ENCODE data around the gene THBS2.

DNA sequence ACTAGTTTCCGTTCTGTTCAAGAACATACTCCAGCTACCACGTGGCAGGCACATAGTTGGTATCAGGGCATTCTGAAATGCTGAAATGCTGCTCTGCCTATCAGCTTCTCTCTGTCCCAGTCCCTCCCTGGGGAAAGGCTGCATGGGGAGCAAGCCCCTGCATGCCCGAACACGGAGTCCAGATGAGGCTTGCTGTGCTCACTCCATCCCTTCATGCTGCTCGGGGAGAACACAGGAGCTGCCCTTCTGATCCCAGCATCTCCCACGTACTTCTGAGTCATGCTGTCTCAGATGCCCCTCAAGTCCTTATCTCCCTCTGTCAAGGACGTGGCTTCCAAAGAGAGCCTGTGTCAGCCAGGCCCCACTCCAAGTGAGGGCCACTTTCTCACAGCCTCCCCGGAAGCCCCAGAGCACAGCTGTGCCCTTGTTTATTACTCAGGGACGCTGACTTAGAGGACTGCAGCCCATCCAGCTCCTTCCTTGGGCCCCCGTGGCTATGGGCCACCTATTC lies 29.4 kb downstream of the THBS2 start:
- TF ChIP-seq, protein P1, sequence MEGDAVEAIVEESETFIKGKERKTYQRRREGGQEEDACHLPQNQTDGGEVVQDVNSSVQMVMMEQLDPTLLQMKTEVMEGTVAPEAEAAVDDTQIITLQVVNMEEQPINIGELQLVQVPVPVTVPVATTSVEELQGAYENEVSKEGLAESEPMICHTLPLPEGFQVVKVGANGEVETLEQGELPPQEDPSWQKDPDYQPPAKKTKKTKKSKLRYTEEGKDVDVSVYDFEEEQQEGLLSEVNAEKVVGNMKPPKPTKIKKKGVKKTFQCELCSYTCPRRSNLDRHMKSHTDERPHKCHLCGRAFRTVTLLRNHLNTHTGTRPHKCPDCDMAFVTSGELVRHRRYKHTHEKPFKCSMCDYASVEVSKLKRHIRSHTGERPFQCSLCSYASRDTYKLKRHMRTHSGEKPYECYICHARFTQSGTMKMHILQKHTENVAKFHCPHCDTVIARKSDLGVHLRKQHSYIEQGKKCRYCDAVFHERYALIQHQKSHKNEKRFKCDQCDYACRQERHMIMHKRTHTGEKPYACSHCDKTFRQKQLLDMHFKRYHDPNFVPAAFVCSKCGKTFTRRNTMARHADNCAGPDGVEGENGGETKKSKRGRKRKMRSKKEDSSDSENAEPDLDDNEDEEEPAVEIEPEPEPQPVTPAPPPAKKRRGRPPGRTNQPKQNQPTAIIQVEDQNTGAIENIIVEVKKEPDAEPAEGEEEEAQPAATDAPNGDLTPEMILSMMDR (IDR thresholded peaks at IDR 0.05; ENCODE audit: low read depth, low read length): no peak
- no peak for TF ChIP-seq POLR2A (IDR thresholded peaks at IDR 0.05; ENCODE audit: extremely low read depth, insufficient read length)
- TF ChIP-seq, protein P2, sequence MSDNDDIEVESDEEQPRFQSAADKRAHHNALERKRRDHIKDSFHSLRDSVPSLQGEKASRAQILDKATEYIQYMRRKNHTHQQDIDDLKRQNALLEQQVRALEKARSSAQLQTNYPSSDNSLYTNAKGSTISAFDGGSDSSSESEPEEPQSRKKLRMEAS (IDR thresholded peaks at IDR 0.05; ENCODE audit: low read depth, low read length): no peak

All from NB4 (cell line).